ENCODE data around the gene FZD1. TPM values are rescaled to one million over a fixed set of nuclear protein-coding genes. Genes with fewer than 3 reads are reported as not detected.

Gene FZD1
- total RNA-seq, 1 experiment from 2014 or later = 2.7 TPM

- POLR2A ChIA-PET (ENCODE audit: unreplicated experiment) = interaction anchor here (0.6 kb wide), 1 partner anchor 1189 kb away, joined by 3 read pairs; no protein-coding TSS in a partner anchor
- no peaks in the 10 kb centered on the region for H3F3A ChIP-seq (ENCODE audit: low read length, unreplicated experiment)
These were observed 31.0 kb upstream of the FZD1 start for GRCh38 chr7:91233212-91233611.

GRCh38 chr7:91235211-91235832 is 28.9 kb upstream of the FZD1 start:
- H3K79me2 ChIP-seq (ENCODE audit: low read length) = no peaks in the 10 kb centered on the region
- H3K9ac ChIP-seq (ENCODE audit: low read length) = no peak overlapping the region
- H2AFZ ChIP-seq (ENCODE audit: low read length) = no peak overlapping the region
- H3K4me3 ChIP-seq (ENCODE audit: low read length) = no peak overlapping the region
- POLR2A ChIA-PET (ENCODE audit: unreplicated experiment) = no interaction called here
- H3K27me3 ChIP-seq (ENCODE audit: low read length) = no peaks in the 10 kb centered on the region
- no peaks in the 10 kb centered on the region for H3K9me2 ChIP-seq (replicated peaks; ENCODE audit: low read length)
- no peaks in the 10 kb centered on the region for H3F3A ChIP-seq (ENCODE audit: low read length, unreplicated experiment)
- TF ChIP-seq EZH2 (IDR thresholded peaks at IDR 0.05; ENCODE audit: low read length, unreplicated experiment) (no peak), CTCF (conservative IDR thresholded peaks at IDR 0.05; ENCODE audit: low read depth, low read length) (no peak), EZH2phosphoT487 (IDR thresholded peaks at IDR 0.05; ENCODE audit: borderline replicate concordance, low read length) (no peak)
- H3K36me3 ChIP-seq (ENCODE audit: low read depth, low read length) = no peaks in the 10 kb centered on the region
- no peak overlapping the region for H3K4me2 ChIP-seq (ENCODE audit: low read length)
- ATAC-seq = no peak
- no TSS peak for BruUV-seq (replicated peaks)
- H3K9me3 ChIP-seq (ENCODE audit: low read length) = no peaks in the 10 kb centered on the region
- H4K20me1 ChIP-seq (ENCODE audit: low read length) = no peaks in the 10 kb centered on the region
- peaks cover 10% of the 10 kb centered on the region; the same call in 1 of the 2 replicates for H3K4me1 ChIP-seq (ENCODE audit: insufficient read depth, low read length)
- intact Hi-C loops (cut with micrococcal nuclease) = no loop called here
- no peak for DNase-seq
- CTCF ChIA-PET = no interaction called here
- no peak overlapping the region for H3K27ac ChIP-seq (ENCODE audit: low read length)

More at GRCh38 chr7:91233212-91233611, 31.0 kb upstream of the FZD1 start:
- H3K27me3 ChIP-seq (ENCODE audit: low read length) = no peaks in the 10 kb centered on the region
- no peak overlapping the region for H2AFZ ChIP-seq (ENCODE audit: low read length)
- H3K9ac ChIP-seq (ENCODE audit: low read length) = no peak overlapping the region
- H3K9me2 ChIP-seq (replicated peaks; ENCODE audit: low read length) = no peaks in the 10 kb centered on the region
- H3K27ac ChIP-seq (ENCODE audit: low read length) = no peak overlapping the region
- DNase-seq (no peak), ATAC-seq (no peak)
- BruUV-seq (replicated peaks) = no TSS peak
- H3K9me3 ChIP-seq (ENCODE audit: low read length) = no peaks in the 10 kb centered on the region
- CTCF ChIA-PET = no interaction called here
- peaks cover 16% of the 10 kb centered on the region for H3K4me1 ChIP-seq (ENCODE audit: insufficient read depth, low read length)
- no peak overlapping the region for H3K4me2 ChIP-seq (ENCODE audit: low read length)
- intact Hi-C loops (cut with micrococcal nuclease) = no loop called here
- H4K20me1 ChIP-seq (ENCODE audit: low read length) = no peaks in the 10 kb centered on the region
- TF ChIP-seq EZH2phosphoT487 (IDR thresholded peaks at IDR 0.05; ENCODE audit: borderline replicate concordance, low read length) (no peak), CTCF (conservative IDR thresholded peaks at IDR 0.05; ENCODE audit: low read depth, low read length) (no peak), EZH2 (IDR thresholded peaks at IDR 0.05; ENCODE audit: low read length, unreplicated experiment) (no peak)
- H3K36me3 ChIP-seq (ENCODE audit: low read depth, low read length) = no peaks in the 10 kb centered on the region
- no peaks in the 10 kb centered on the region for H3K79me2 ChIP-seq (ENCODE audit: low read length)
- no peak overlapping the region for H3K4me3 ChIP-seq (ENCODE audit: low read length)

- Histone ChIP-seq H3K27me3 (ENCODE audit: low read length) (no peaks in the 10 kb centered on the region), H3K9me3 (ENCODE audit: low read length) (no peaks in the 10 kb centered on the region), H3K4me1 (ENCODE audit: insufficient read depth, low read length) (peaks cover 10% of the 10 kb centered on the region; the same call in 1 of the 2 replicates), H3K4me3 (ENCODE audit: low read length) (no peak overlapping the region), H3K9ac (ENCODE audit: low read length) (no peak overlapping the region), H3K36me3 (ENCODE audit: low read depth, low read length) (no peaks in the 10 kb centered on the region), H4K20me1 (ENCODE audit: low read length) (no peaks in the 10 kb centered on the region), H3K9me2 (replicated peaks; ENCODE audit: low read length) (no peaks in the 10 kb centered on the region), H3F3A (ENCODE audit: low read length, unreplicated experiment) (no peaks in the 10 kb centered on the region), H3K79me2 (ENCODE audit: low read length) (no peaks in the 10 kb centered on the region), H3K4me2 (ENCODE audit: low read length) (peak overlapping the region; percentile 43), H3K27ac (ENCODE audit: low read length) (0 out of 2 replicates have a peak overlapping the region, but pooled peaks have one; percentile 1), H2AFZ (ENCODE audit: low read length) (peak overlapping the region; percentile 42; the same call in 1 of the 2 replicates)
- no TSS peak for BruUV-seq (replicated peaks)
- ATAC-seq (peak; percentile 87), DNase-seq (peak; percentile 82)
- intact Hi-C loops (cut with micrococcal nuclease) = no loop called here
- TF ChIP-seq EZH2 (IDR thresholded peaks at IDR 0.05; ENCODE audit: low read length, unreplicated experiment) = no peak
- TF ChIP-seq CTCF (conservative IDR thresholded peaks at IDR 0.05; ENCODE audit: low read depth, low read length) = no peak
- TF ChIP-seq EZH2phosphoT487 (IDR thresholded peaks at IDR 0.05; ENCODE audit: borderline replicate concordance, low read length) = no peak
- ChIA-PET CTCF (no interaction called here), POLR2A (ENCODE audit: unreplicated experiment) (no interaction called here)
These were observed 25.0 kb upstream of the FZD1 start for GRCh38 chr7:91239171-91239604.
